H9 (cell line): ENCODE data around the gene MICAL2. TPM values are rescaled to one million over a fixed set of nuclear protein-coding genes. Genes with fewer than 3 reads are reported as not detected.

Source experiments
- DNase-seq: peaks from one replicate; pipeline ENCODE4 v3.0.0-alpha.2; 2017
- H2AFZ ChIP-seq: one replicate; pipeline ENCODE4 v1.6.1; 2013; ENCODE audit warnings: mild to moderate bottlenecking, low read length, control low read depth, moderate library complexity
- H2AK5ac ChIP-seq: 2 replicates; pipeline ENCODE4 v1.6.1; 2013; ENCODE audit warnings: low read length, control low read depth, mixed read lengths; ENCODE audit not compliant: insufficient read length
- H2BK120ac ChIP-seq: one replicate; pipeline ENCODE4 v1.6.1; 2013; ENCODE audit warnings: low read depth, mild to moderate bottlenecking, low read length, control low read depth, inconsistent platforms; ENCODE audit not compliant: poor library complexity, severe bottlenecking
- H2BK12ac ChIP-seq: 2 replicates; pipeline ENCODE4 v1.6.1; 2013; ENCODE audit warnings: low read length, control low read depth, mixed read lengths, low read depth; ENCODE audit not compliant: insufficient read length
- H2BK15ac ChIP-seq: 2 replicates; pipeline ENCODE4 v1.6.1; 2013; ENCODE audit warnings: low read depth, low read length, control low read depth
- H2BK20ac ChIP-seq: one replicate; pipeline ENCODE4 v1.6.1; 2013; ENCODE audit warnings: low read depth, mild to moderate bottlenecking, low read length, control low read depth, inconsistent platforms; ENCODE audit not compliant: poor library complexity, severe bottlenecking
- H2BK5ac ChIP-seq: 2 replicates; pipeline ENCODE4 v1.6.1; 2013; ENCODE audit warnings: low read length, control low read depth, mixed read lengths; ENCODE audit not compliant: insufficient read length
- H3K14ac ChIP-seq: 2 replicates; pipeline ENCODE4 v1.6.1; 2013; ENCODE audit warnings: low read length, control low read depth; ENCODE audit not compliant: insufficient read depth
- H3K18ac ChIP-seq: 2 replicates; pipeline ENCODE4 v1.6.1; 2013; ENCODE audit warnings: low read depth, mild to moderate bottlenecking, mixed read lengths, low read length, control low read depth; ENCODE audit not compliant: insufficient read length
- H3K23ac ChIP-seq: 2 replicates; pipeline ENCODE4 v1.6.1; 2013; ENCODE audit warnings: low read length, control low read depth, mixed read lengths, low read depth; ENCODE audit not compliant: insufficient read length
- H3K23me2 ChIP-seq: 2 replicates; pipeline ENCODE4 v1.6.1; 2013; ENCODE audit warnings: low read depth, mild to moderate bottlenecking, mixed read lengths, low read length, control low read depth; ENCODE audit not compliant: insufficient read length, poor library complexity, severe bottlenecking
- H3K27ac ChIP-seq: 2 replicates; pipeline ENCODE4 v1.5.1; 2013; ENCODE audit warnings: low read length, control low read depth, mixed read lengths, low read depth; ENCODE audit not compliant: insufficient read length
- H3K27me3 ChIP-seq: 2 replicates; pipeline ENCODE4 v1.6.1; 2013; ENCODE audit warnings: low read length, control low read depth, inconsistent platforms; ENCODE audit not compliant: insufficient read depth
- H3K4ac ChIP-seq: 2 replicates; pipeline ENCODE4 v1.6.1; 2013; ENCODE audit warnings: low read depth, mild to moderate bottlenecking, control low read depth, inconsistent platforms, low read length, moderate library complexity
- H3K4me1 ChIP-seq: 2 replicates; pipeline ENCODE4 v1.6.1; 2013; ENCODE audit warnings: low read length, control low read depth, inconsistent platforms; ENCODE audit not compliant: insufficient read depth
- H3K4me2 ChIP-seq: 2 replicates; pipeline ENCODE4 v1.6.1; 2013; ENCODE audit warnings: low read length, control low read depth, mixed read lengths; ENCODE audit not compliant: insufficient read length, insufficient read depth
- H3K56ac ChIP-seq: 2 replicates; pipeline ENCODE4 v1.6.1; 2013; ENCODE audit warnings: low read depth, mild to moderate bottlenecking, mixed read lengths, low read length, control low read depth; ENCODE audit not compliant: insufficient read length
- H3K79me1 ChIP-seq: 2 replicates; pipeline ENCODE4 v1.6.1; 2013; ENCODE audit warnings: low read depth, mild to moderate bottlenecking, moderate library complexity, low read length, control low read depth, inconsistent platforms; ENCODE audit not compliant: insufficient read depth, poor library complexity, severe bottlenecking
- H3K79me2 ChIP-seq: 2 replicates; pipeline ENCODE4 v1.6.1; 2013; ENCODE audit warnings: low read length, control low read depth, inconsistent platforms; ENCODE audit not compliant: insufficient read depth
- H3K9ac ChIP-seq: 2 replicates; pipeline ENCODE4 v1.6.1; 2013; ENCODE audit warnings: low read length, control low read depth, mixed read lengths; ENCODE audit not compliant: insufficient read length; ENCODE audit errors: extremely low read depth
- H3K9me3 ChIP-seq: one replicate; pipeline ENCODE4 v1.6.1; 2013; ENCODE audit warnings: low read depth, low read length, inconsistent platforms; ENCODE audit not compliant: control insufficient read depth
- H3T11ph ChIP-seq: one replicate; pipeline ENCODE4 v1.6.1; 2013; ENCODE audit warnings: mild to moderate bottlenecking, low read length, control low read depth, inconsistent platforms
- H4K20me1 ChIP-seq: one replicate; pipeline ENCODE4 v1.6.1; 2013; ENCODE audit not compliant: control insufficient read depth, insufficient read length, insufficient read depth
- H4K5ac ChIP-seq: 2 replicates; pipeline ENCODE4 v1.6.1; 2013; ENCODE audit warnings: low read depth, mild to moderate bottlenecking, mixed read lengths, low read length, control low read depth; ENCODE audit not compliant: insufficient read length
- H4K8ac ChIP-seq: replicated peaks from 2 replicates; pipeline ENCODE4 v1.6.1; 2013; ENCODE audit warnings: low read length, control low read depth, mixed read lengths, low read depth; ENCODE audit not compliant: insufficient read length
- H4K91ac ChIP-seq: 2 replicates; pipeline ENCODE4 v1.6.1; 2013; ENCODE audit warnings: low read depth, mild to moderate bottlenecking, moderate library complexity, mixed read lengths, low read length, control low read depth; ENCODE audit not compliant: insufficient read length
- H3K27ac Mint-ChIP-seq, 3 experiments: 2 replicates in 2 of 3; 3 replicates in 1 of 3; pipeline ENCODE4 v1.8.0; 2020 to 2021; ENCODE audit warnings: mixed read lengths in 3 of 3, mild to moderate bottlenecking in 1 of 3, moderate library complexity in 1 of 3
- H3K27me3 Mint-ChIP-seq: 2 replicates; pipeline ENCODE4 v1.8.0; 2021; ENCODE audit warnings: low read depth, mild to moderate bottlenecking, moderate library complexity, mixed read lengths
- H3K36me3 Mint-ChIP-seq, 3 experiments: 2 replicates in 2 of 3; 3 replicates in 1 of 3; pipeline ENCODE4 v1.8.0; 2020 to 2021; ENCODE audit warnings: low read depth in 3 of 3, mixed read lengths in 3 of 3; ENCODE audit not compliant: insufficient read depth in 1 of 3
- H3K4me1 Mint-ChIP-seq, 2 experiments: 2 replicates each; pipeline ENCODE4 v1.8.0; 2020; ENCODE audit warnings: mixed read lengths in 2 of 2
- H3K4me3 Mint-ChIP-seq, 2 experiments: 2 replicates in 1 of 2; 3 replicates in 1 of 2; pipeline ENCODE4 v1.8.0; 2020 to 2021; ENCODE audit warnings: mild to moderate bottlenecking in 2 of 2, mixed read lengths in 2 of 2, moderate library complexity in 1 of 2
- H3K9me3 Mint-ChIP-seq, 2 experiments: 2 replicates in 1 of 2; 3 replicates in 1 of 2; pipeline ENCODE4 v1.8.0; 2020; ENCODE audit warnings: mild to moderate bottlenecking in 2 of 2, mixed read lengths in 2 of 2, moderate library complexity in 1 of 2
- CTCF ChIP-seq: fragments of 200-600 bp; sonication (generic); conservative IDR thresholded peaks from 3 replicates; pipeline ENCODE4 v1.8.0; 2021; ENCODE audit warnings: antibody characterized with exemption, mild to moderate bottlenecking
- WGBS: extraction: QIAGEN DNeasy Blood & Tissue Kit; methylation state at CpG from one replicate; pipeline ENCODE4 v1.1.7; 2013; ENCODE audit warnings: missing lambda C conversion rate, low lambda C conversion rate, mixed read lengths; ENCODE audit not compliant: insufficient read length; ENCODE audit errors: extremely low coverage; 5-methylcytosine and 5-hydroxymethylcytosine counted together
- total RNA-seq: library from RNA; stranded (reverse); gene quantifications from 2 replicates; pipeline ENCODE4 v1.2.1, GENCODE V29; 2021

MICAL2 gene
- total RNA-seq, 1 experiment from 2014 or later, result 4.7 TPM

DNA sequence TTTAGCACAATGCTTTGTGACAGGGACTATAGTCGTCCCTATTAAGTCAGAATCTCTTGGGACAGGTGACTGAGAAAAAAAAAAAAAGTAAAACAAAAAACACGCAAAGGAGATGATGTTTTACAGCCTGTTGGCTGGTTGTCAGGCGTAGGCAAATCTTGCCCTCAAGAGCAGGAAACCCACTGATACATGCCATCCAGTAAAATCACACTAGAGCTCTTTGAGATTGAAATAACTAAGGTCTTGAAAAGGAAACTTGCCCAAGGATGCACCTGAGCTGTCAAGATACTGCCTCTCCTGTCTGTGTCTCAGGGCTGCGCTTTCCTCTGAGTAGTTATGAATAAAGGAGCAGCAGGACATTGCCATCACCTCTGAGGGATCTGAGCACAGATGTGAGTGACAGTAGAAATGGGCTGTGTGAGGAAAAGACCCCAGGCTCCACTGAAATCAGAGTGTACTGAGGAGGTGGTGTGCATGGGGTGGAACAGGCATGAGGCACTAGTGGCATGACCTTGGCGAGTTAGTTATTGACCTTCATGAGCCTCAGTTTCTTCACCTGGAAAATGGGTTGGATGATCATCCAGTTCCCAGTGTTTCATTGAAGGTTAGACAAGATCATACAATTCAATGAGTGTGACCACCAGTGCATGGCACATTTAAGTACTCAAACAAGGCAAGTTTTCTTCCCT, 23.3 kb downstream of the MICAL2 start:
- H2BK12ac ChIP-seq, result no peak overlapping the region
- no peak overlapping the region for H2BK120ac ChIP-seq
- H3K9ac ChIP-seq, result no peak overlapping the region
- no peaks in the 10 kb centered on the region for H4K20me1 ChIP-seq
- no peaks in the 10 kb centered on the region for H3K36me3 Mint-ChIP-seq
- no peaks in the 10 kb centered on the region for H3K23me2 ChIP-seq
- H3K4me2 ChIP-seq, result no peak overlapping the region
- no peak overlapping the region for H2BK5ac ChIP-seq
- H3K4ac ChIP-seq, result no peak overlapping the region
- no peak for TF ChIP-seq CTCF
- no peak overlapping the region for H3K18ac ChIP-seq
- H3K14ac ChIP-seq, result no peak overlapping the region
- no peak overlapping the region for H4K8ac ChIP-seq
- H2BK20ac ChIP-seq, result no peak overlapping the region
- no peak overlapping the region for H3K27ac Mint-ChIP-seq
- H3K9me3 Mint-ChIP-seq, result no peaks in the 10 kb centered on the region
- no peak overlapping the region for H3K4me3 Mint-ChIP-seq
- no peaks in the 10 kb centered on the region for H3K27me3 ChIP-seq
- H3K27me3 Mint-ChIP-seq, result peaks cover 2% of the 10 kb centered on the region
- H2AK5ac ChIP-seq, result no peak overlapping the region
- H3K79me1 ChIP-seq, result no peaks in the 10 kb centered on the region
- no peak overlapping the region for H3T11ph ChIP-seq
- H3K79me2 ChIP-seq, result no peaks in the 10 kb centered on the region
- H3K23ac ChIP-seq, result no peak overlapping the region
- H2AFZ ChIP-seq, result no peak overlapping the region
- no peaks in the 10 kb centered on the region for H3K9me3 ChIP-seq
- H3K56ac ChIP-seq, result no peak overlapping the region
- H3K4me1 Mint-ChIP-seq, result peaks cover 13% of the 10 kb centered on the region in 2 experiments
- H4K91ac ChIP-seq, result no peak overlapping the region
- H3K27ac ChIP-seq, result no peak overlapping the region
- no peak for DNase-seq
- no peak overlapping the region for H4K5ac ChIP-seq
- no peak overlapping the region for H2BK15ac ChIP-seq
- no CpG with 5 or more reads among the region's 5 CpGs for WGBS
- H3K4me1 ChIP-seq, result no peaks in the 10 kb centered on the region; the same call in 1 of the 2 replicates
